HFFc6 (cell line): ENCODE data around the gene TGM2. TPM values are rescaled to one million over a fixed set of nuclear protein-coding genes. Genes with fewer than 3 reads are reported as not detected.

Source experiments
- DNase-seq: peaks from one replicate; pipeline ENCODE4 v3.0.0-alpha.2; 2018
- H3K27ac Mint-ChIP-seq: 2 replicates; pipeline ENCODE4 v1.8.0; 2020; ENCODE audit warnings: mild to moderate bottlenecking, mixed read lengths
- H3K27me3 Mint-ChIP-seq: 2 replicates; pipeline ENCODE4 v1.8.0; 2021; ENCODE audit warnings: mild to moderate bottlenecking, moderate library complexity, mixed read lengths; ENCODE audit not compliant: insufficient read depth
- H3K36me3 Mint-ChIP-seq: 2 replicates; pipeline ENCODE4 v1.8.0; 2021; ENCODE audit warnings: low read depth, mixed read lengths
- H3K4me1 Mint-ChIP-seq: 2 replicates; pipeline ENCODE4 v1.8.0; 2020; ENCODE audit warnings: low read depth, mixed read lengths
- H3K4me3 Mint-ChIP-seq: 2 replicates; pipeline ENCODE4 v1.8.0; 2020; ENCODE audit warnings: mild to moderate bottlenecking, moderate library complexity, mixed read lengths
- H3K9me3 Mint-ChIP-seq: 2 replicates; pipeline ENCODE4 v1.8.0; 2020; ENCODE audit warnings: mild to moderate bottlenecking, mixed read lengths
- total RNA-seq, 6 experiments: library from RNA; stranded (reverse); fragmentation: NEBNext Ultra II Directional; extraction: Animal tissue kit (Norgen Biotek cat#: 25700); gene quantifications; 2 replicates in 1 of 6; 3 replicates in 5 of 6; pipeline ENCODE4 v1.2.3, GENCODE V29; 2021
- TF ChIP-seq, protein P1 (sequence below): fragments of 200-600 bp; sonication (generic); IDR thresholded peaks from 2 replicates; pipeline ENCODE4 v1.5.0; 2021; ENCODE audit warnings: antibody characterized with exemption, mild to moderate bottlenecking

The TGM2 gene
- total RNA-seq, 6 experiments from 2014 or later, result 99.6 to 430 (median 111) TPM

DNA sequence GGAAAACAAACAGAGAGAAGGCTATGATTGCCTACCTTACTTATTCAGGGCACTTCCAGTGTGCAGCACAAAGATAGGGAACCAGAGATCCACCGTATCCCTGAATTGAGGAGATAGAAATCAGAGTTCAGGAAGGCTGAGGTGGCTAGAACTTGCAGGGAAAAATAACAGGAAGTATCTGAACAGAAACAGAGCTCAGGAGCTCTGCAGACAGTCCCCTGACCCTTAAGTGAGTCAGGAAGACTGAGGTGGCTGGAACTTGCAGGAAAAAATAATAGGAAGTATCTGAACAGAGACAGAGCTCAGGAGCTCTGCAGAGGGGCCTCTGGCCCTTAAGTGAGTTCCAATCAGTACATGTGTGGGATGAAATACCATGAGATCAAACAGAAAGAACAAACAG is 66.1 kb downstream of the TGM2 start:
- DNase-seq, result no peak
- peak overlapping the region; percentile 12; the same call in 1 of the 2 replicates for H3K27ac Mint-ChIP-seq
- peaks cover 34% of the 10 kb centered on the region for H3K4me1 Mint-ChIP-seq
- no peak overlapping the region for H3K4me3 Mint-ChIP-seq
- H3K9me3 Mint-ChIP-seq, result peaks cover 8% of the 10 kb centered on the region
- no peaks in the 10 kb centered on the region for H3K27me3 Mint-ChIP-seq
- peaks cover 12% of the 10 kb centered on the region for H3K36me3 Mint-ChIP-seq
- TF ChIP-seq, protein P1, sequence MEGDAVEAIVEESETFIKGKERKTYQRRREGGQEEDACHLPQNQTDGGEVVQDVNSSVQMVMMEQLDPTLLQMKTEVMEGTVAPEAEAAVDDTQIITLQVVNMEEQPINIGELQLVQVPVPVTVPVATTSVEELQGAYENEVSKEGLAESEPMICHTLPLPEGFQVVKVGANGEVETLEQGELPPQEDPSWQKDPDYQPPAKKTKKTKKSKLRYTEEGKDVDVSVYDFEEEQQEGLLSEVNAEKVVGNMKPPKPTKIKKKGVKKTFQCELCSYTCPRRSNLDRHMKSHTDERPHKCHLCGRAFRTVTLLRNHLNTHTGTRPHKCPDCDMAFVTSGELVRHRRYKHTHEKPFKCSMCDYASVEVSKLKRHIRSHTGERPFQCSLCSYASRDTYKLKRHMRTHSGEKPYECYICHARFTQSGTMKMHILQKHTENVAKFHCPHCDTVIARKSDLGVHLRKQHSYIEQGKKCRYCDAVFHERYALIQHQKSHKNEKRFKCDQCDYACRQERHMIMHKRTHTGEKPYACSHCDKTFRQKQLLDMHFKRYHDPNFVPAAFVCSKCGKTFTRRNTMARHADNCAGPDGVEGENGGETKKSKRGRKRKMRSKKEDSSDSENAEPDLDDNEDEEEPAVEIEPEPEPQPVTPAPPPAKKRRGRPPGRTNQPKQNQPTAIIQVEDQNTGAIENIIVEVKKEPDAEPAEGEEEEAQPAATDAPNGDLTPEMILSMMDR, result no peak

DNA sequence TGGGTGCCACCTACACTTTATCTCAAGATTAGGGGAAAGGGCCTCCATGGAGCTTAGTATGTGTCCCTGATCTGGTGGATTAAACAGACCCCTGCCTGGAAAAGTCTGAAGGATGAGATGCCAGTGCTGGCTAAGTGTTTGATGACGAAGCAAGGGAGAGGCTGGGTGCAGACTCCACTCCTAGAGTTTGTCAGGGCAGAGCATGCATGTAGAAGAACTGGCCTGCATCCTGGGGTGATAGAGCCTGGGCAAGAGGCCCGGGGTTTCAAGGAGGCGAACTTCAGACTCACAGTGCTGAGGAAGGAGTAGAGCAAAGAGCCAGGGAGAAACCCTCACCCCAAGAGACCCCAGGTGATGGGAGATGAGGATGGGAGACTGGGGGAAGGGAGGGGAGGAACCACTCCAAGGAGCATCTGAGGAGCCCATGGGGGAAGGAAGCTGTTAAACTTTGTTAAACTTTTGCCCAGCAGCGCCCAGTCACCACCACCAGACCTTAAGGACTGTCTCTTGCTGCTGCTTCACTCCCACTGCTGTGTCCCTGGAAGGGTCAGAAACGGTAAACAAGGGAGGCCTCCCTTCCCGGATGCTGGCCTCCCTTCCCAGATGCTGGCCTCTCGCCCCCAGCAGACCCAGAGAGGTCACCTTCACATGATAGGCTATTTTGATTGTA is 69.9 kb downstream of the TGM2 start:
- Mint-ChIP-seq H3K4me1 (peaks cover 56% of the 10 kb centered on the region), H3K36me3 (peaks cover 16% of the 10 kb centered on the region), H3K27me3 (peaks cover 1% of the 10 kb centered on the region), H3K27ac (peak overlapping the region; percentile 56), H3K4me3 (no peak overlapping the region), H3K9me3 (0 out of 2 replicates have a peak, but pooled peaks cover under 1% of the 10 kb centered on the region)
- DNase-seq, result no peak
- TF ChIP-seq, protein P1, result no peak

DNA sequence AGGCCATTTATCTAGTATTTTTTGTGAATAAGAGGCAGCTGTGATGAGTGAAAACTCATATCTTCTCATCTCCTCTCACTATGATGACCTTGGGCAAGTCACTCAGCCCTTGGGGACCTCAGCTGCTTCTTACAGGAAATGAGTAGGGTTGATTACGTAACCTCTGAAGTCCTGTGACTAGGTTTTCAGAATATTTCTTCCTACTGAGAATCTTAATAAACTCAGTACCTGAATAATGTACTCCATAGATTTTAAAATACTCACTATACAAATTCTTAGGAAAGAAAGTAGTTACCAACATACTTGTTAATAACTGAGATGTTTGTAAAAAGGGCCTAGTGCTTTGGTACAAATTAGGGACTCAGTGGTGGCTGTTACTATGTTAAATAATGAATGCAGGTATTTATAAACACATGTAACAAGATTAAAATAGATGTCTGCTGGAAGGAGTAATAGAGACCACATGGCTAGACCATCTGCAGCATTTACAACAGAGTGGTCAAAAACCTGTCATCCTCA is 70.6 kb downstream of the TGM2 start:
- H3K27ac Mint-ChIP-seq, result peak overlapping the region; percentile 56
- peaks cover 19% of the 10 kb centered on the region; the same call in 1 of the 2 replicates for H3K36me3 Mint-ChIP-seq
- H3K27me3 Mint-ChIP-seq, result peaks cover 1% of the 10 kb centered on the region
- peak; percentile 61 for DNase-seq
- TF ChIP-seq, protein P1, result no peak
- no peaks in the 10 kb centered on the region for H3K9me3 Mint-ChIP-seq
- no peak overlapping the region for H3K4me3 Mint-ChIP-seq
- peaks cover 56% of the 10 kb centered on the region for H3K4me1 Mint-ChIP-seq

DNA sequence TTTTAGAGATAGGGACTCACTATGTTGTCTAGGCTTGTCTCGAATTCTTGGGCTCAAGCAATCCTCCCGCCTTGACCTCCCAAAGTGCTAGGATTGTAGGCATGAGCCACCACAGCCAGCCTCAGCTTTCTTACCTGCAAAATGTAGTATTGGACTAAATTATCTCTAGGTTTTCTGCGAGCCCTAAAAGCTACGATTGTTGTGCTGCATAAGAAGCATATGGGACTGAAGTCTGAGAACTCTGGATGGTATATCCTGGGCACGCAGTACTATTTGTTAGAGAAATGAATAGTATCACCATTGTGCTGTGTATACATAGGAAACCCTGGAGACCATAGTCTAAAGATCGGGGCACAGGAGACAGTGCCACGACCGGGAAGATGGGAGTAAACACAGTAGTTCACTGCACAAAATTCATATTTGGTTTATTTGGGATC is 71.4 kb downstream of the TGM2 start:
- Mint-ChIP-seq H3K36me3 (peaks cover 25% of the 10 kb centered on the region; the same call in 1 of the 2 replicates), H3K9me3 (no peaks in the 10 kb centered on the region), H3K27me3 (peaks cover 1% of the 10 kb centered on the region), H3K4me1 (peaks cover 54% of the 10 kb centered on the region), H3K27ac (peak overlapping the region; percentile 56), H3K4me3 (no peak overlapping the region)
- DNase-seq, result no peak
- TF ChIP-seq, protein P1, result no peak

DNA sequence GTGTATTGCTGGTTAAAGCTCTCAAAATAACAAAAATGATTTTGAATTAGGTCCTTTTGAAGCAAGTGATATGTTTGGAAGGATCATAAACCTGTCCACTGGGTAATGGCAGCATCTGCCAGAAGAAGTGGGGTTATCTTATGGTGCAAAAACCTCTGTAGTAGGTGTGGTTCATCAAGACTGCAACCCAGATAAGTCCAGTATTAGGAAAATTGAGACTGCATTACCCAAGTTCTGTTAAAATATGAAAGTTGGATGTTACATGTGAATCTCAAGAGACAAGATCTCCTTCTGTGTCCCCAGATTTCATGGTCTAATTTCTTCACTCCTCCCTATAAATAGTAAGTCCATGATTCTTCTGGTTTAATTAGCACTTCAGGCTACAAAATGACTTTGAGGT is 72.2 kb downstream of the TGM2 start:
- DNase-seq, result no peak
- Mint-ChIP-seq H3K27ac (no peak overlapping the region), H3K27me3 (peaks cover 1% of the 10 kb centered on the region), H3K4me3 (no peak overlapping the region), H3K36me3 (peaks cover 32% of the 10 kb centered on the region; the same call in 1 of the 2 replicates), H3K9me3 (no peaks in the 10 kb centered on the region), H3K4me1 (peaks cover 54% of the 10 kb centered on the region)
- TF ChIP-seq, protein P1, result no peak
